ENCODE results near the gene HES5.

DNA sequence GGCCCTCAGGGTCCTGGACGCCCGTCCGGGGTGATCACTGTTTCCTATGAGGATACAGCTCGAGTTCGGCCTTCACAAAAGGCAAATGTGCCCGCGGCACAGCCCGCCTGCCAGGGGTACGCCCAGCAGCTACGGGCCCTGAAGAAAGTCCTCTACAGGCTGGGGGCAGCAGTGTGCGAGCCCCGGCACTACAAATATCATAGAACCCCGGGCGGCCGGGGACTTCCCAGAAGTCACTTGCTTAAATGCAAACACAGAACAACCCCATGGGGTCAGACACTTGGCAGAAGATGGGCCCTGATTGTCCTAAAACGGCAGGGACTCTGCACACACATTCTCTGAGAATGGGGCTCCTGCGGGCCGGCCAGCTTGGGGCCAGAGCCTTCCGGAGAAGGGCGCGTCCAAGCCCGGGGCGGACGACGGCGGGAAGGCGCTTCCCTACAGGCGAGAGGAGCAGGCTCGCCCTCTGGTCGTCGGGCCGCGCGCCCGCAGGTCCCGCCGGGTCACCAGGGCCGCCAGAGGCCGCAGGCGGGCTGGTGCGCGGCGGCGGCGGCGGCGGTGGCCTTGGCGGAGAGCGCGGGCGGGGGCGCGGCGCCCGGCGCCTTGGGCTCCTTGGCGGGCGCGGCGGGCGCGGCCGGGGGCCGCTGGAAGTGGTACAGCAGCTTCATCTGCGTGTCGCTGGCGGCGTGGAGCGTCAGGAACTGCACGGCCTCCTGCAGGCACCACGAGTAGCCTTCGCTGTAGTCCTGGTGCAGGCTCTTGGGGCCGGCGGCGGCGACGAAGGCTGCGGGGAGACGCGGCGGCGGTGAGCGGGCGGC lies 888 bp downstream of the HES5 start:
- TF ChIP-seq ZNF274 (IDR thresholded peaks at IDR 0.05; ENCODE audit: low read depth, low read length) (no peak), YY1 (IDR thresholded peaks at IDR 0.05; ENCODE audit: insufficient read depth, insufficient read length) (no peak), SUZ12 (IDR thresholded peaks at IDR 0.05; ENCODE audit: extremely low read depth, insufficient read depth, insufficient read length) (no peak)

All from NT2/D1 (cell line).